Endothelial cell of umbilical vein (primary cell): ENCODE results near the gene SIGLEC9. TPM values are rescaled to one million over a fixed set of nuclear protein-coding genes. Genes with fewer than 3 reads are reported as not detected.

Experiments used
- BruUV-seq: library from RNA; stranded (reverse); fragments of 400-500 nt; replicated peaks from 2 replicates; lab custom pipeline; 2021; lab: Mats Ljungman, UMichigan
- CTCF ChIA-PET: fragments of 300-600, 350-600 bp; sonication (Branson Sonifier 250); formaldehyde crosslinking; loops from one replicate; lab custom pipeline; 2021; ENCODE audit warnings: antibody characterized with exemption, inconsistent platforms; lab: Charles Lee
- POLR2A ChIA-PET: fragments of 300-600, 350-600 bp; sonication (Branson Sonifier 250); formaldehyde crosslinking; loops from one replicate; lab custom pipeline; 2021; ENCODE audit warnings: antibody characterized with exemption, inconsistent platforms; lab: Charles Lee
- DNase-seq: peaks from one replicate; pipeline ENCODE4 v3.0.0-alpha.2; 2011; ENCODE audit warnings: low read depth, low spot score
- FAIRE-seq: peaks from 2 replicates; lab custom pipeline; 2011; peaks lifted over from hg19 to GRCh38; lab: Jason Lieb, UNC
- H2AFZ ChIP-seq: 2 replicates; pipeline ENCODE4 v1.6.0; 2012; ENCODE audit warnings: low read depth, low read length, control low read depth, inconsistent platforms
- H3K27ac ChIP-seq: 2 replicates; pipeline ENCODE4 v1.5.1; 2011; ENCODE audit warnings: low read depth, mild to moderate bottlenecking, control low read depth, low read length, moderate library complexity; ENCODE audit not compliant: insufficient read depth
- H3K27me3 ChIP-seq, 2 experiments: 2 replicates each; pipeline versions ENCODE4 v1.6.0 to v1.6.1; 2011; ENCODE audit warnings: low read length in 2 of 2, mixed read lengths in 1 of 2; ENCODE audit not compliant: control insufficient read depth in 2 of 2, insufficient read depth in 2 of 2
- H3K36me3 ChIP-seq, 2 experiments: 2 replicates in 1 of 2; 3 replicates in 1 of 2; pipeline ENCODE4 v1.5.1; 2011; ENCODE audit warnings: low read length in 2 of 2, mild to moderate bottlenecking in 1 of 2, moderate library complexity in 1 of 2; ENCODE audit not compliant: control insufficient read depth in 2 of 2, insufficient read depth in 2 of 2; ENCODE audit errors: extremely low read depth in 1 of 2
- H3K4me1 ChIP-seq: 3 replicates; pipeline ENCODE4 v1.5.1; 2011; ENCODE audit warnings: mild to moderate bottlenecking, low read length; ENCODE audit not compliant: control insufficient read depth, insufficient read depth; ENCODE audit errors: extremely low read depth
- H3K4me2 ChIP-seq: 2 replicates; pipeline ENCODE4 v1.6.1; 2011; ENCODE audit warnings: low read length, control low read depth, mixed read lengths; ENCODE audit not compliant: insufficient read depth
- H3K4me3 ChIP-seq, 3 experiments: fragments of 200-600 bp in 1 of 3; sonication (generic), shearing (Covaris generic) in 1 of 3; replicated peaks in 1 of 3; 2 replicates each; pipeline ENCODE4 v1.5.1; 2011 to 2016; ENCODE audit warnings: control low read depth in 3 of 3, low read length in 3 of 3, mild to moderate bottlenecking in 2 of 3, inconsistent platforms in 1 of 3, low read depth in 1 of 3, moderate library complexity in 1 of 3; ENCODE audit not compliant: insufficient read depth in 1 of 3
- H3K79me2 ChIP-seq: 2 replicates; pipeline ENCODE4 v1.6.0; 2012; ENCODE audit warnings: low read length, inconsistent platforms; ENCODE audit not compliant: control insufficient read depth, insufficient read depth
- H3K9ac ChIP-seq: replicated peaks from 2 replicates; pipeline ENCODE3; 2011; ENCODE audit warnings: low read length, control low read depth; ENCODE audit not compliant: insufficient read depth; ENCODE audit errors: extremely low read depth
- H3K9me1 ChIP-seq: replicated peaks from 3 replicates; pipeline ENCODE4 v1.6.0; 2011; ENCODE audit warnings: mild to moderate bottlenecking, low read length; ENCODE audit not compliant: control insufficient read depth, insufficient read depth; ENCODE audit errors: extremely low read depth
- H3K9me3 ChIP-seq: replicated peaks from 2 replicates; pipeline ENCODE4 v1.5.1; 2012; ENCODE audit warnings: low read length, inconsistent platforms; ENCODE audit not compliant: control insufficient read depth, insufficient read depth
- H4K20me1 ChIP-seq: replicated peaks from 2 replicates; pipeline ENCODE3; 2011; ENCODE audit warnings: mild to moderate bottlenecking, low read length; ENCODE audit not compliant: control insufficient read depth, insufficient read depth; ENCODE audit errors: extremely low read depth
- CTCF ChIP-seq, 2 donors: IDR thresholded peaks; 1 replicate in 1 of 2; 2 replicates in 1 of 2; pipeline ENCODE4 v1.5.1; 2011; ENCODE audit warnings: low read length in 2 of 2, mild to moderate bottlenecking in 2 of 2, moderate library complexity in 2 of 2, control low read depth in 1 of 2, inconsistent platforms in 1 of 2, low read depth in 1 of 2; ENCODE audit not compliant: insufficient read depth in 1 of 2; ENCODE audit errors: extremely low read depth in 1 of 2
- EZH2 ChIP-seq: IDR thresholded peaks from 2 replicates; pipeline ENCODE4 v1.6.1; 2012; ENCODE audit warnings: borderline replicate concordance, low read depth, mild to moderate bottlenecking, moderate library complexity, low read length, inconsistent platforms; ENCODE audit not compliant: severe bottlenecking
- FOS ChIP-seq: IDR thresholded peaks from 2 replicates; pipeline ENCODE4 v1.6.1; 2011; ENCODE audit warnings: mild to moderate bottlenecking, low read length, moderate library complexity, borderline replicate concordance; ENCODE audit not compliant: insufficient read depth
- GATA2 ChIP-seq: IDR thresholded peaks from 2 replicates; pipeline ENCODE4 v1.7.0; 2011; ENCODE audit warnings: low read depth, mild to moderate bottlenecking, moderate library complexity, mixed read lengths, low read length; ENCODE audit not compliant: insufficient read length, insufficient read depth
- JUN ChIP-seq: IDR thresholded peaks from 2 replicates; pipeline ENCODE4 v1.6.1; 2011; ENCODE audit warnings: borderline replicate concordance, low read depth; ENCODE audit not compliant: insufficient read length, insufficient read depth
- MAX ChIP-seq: IDR thresholded peaks from 2 replicates; pipeline ENCODE4 v1.6.1; 2011; ENCODE audit not compliant: insufficient read depth, insufficient read length
- MYC ChIP-seq: IDR thresholded peaks from one replicate; pipeline ENCODE4 v1.6.1; 2011; ENCODE audit warnings: mild to moderate bottlenecking, low read depth, low read length
- POLR2A ChIP-seq: IDR thresholded peaks from 2 replicates; pipeline ENCODE4 v1.6.1; 2012; ENCODE audit warnings: low read depth, mild to moderate bottlenecking, control low read depth, low read length
- POLR2AphosphoS5 ChIP-seq: IDR thresholded peaks from 2 replicates; pipeline ENCODE4 v1.6.1; 2012; ENCODE audit warnings: low read depth, mild to moderate bottlenecking, control low read depth, low read length, moderate library complexity; ENCODE audit not compliant: insufficient read depth
- dilution Hi-C: fragments of 300-500 bp; cut with MboI; formaldehyde crosslinking; loops from one replicate; pipeline ENCODE4 v1.15.0; 2019; ENCODE audit warnings: low sequenced_read_pairs; ENCODE audit not compliant: extremely low pct_ligation_motif_present
- intact Hi-C: fragments of 100-400 bp; cut with micrococcal nuclease; formaldehyde crosslinking; loops from one replicate; pipeline ENCODE4 v1.10.0; 2022
- polyA plus RNA-seq, 4 experiments: library from polyadenylated mRNA; depleted of rRNA in 3 of 4; stranded (reverse) in 3 of 4; unstranded in 1 of 4; fragments of >200 nt; gene quantifications; 2 replicates each; pipeline versions ENCODE4 v1.2.1 to v1.2.3, GENCODE V29; 2011 to 2012; ENCODE audit warnings: missing spikeins in 1 of 4
- total RNA-seq: library from RNA; stranded (reverse); gene quantifications from 2 replicates; pipeline ENCODE4 v1.2.3, GENCODE V29; 2021

The SIGLEC9 gene
- total and polyA plus RNA-seq, 2 donors (not counting 3 experiments of a cell fraction or from before 2014, with no cell fraction given), result not detected

DNA sequence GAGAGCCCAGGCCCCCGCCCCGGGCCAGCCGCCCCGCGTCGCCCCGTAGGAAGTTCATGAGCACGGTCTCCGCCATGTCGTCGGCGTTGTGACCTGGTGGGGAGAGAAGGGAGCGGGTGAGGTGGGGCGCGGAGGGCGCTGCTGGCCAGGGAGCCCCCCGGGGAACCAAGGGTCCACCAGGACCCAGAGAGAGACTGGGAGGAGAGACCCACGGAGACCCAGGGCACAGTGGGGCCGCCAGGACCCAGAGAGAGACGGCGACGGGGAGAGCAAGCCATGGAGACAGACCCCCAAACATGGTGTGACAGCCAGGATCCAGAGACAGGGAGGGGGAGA is 25.7 kb upstream of the SIGLEC9 start:
- intact Hi-C loops, result loop anchor here (5.0 kb wide), 1 partner anchor 627 kb away; no protein-coding TSS in a partner anchor

More for the DNA sequence above, 25.7 kb upstream of the SIGLEC9 start:
- H3K9ac ChIP-seq, result no peak overlapping the region
- ChIA-PET POLR2A (no interaction called here), CTCF (interaction anchor here (1.2 kb wide), 1 partner anchor 78 kb away, joined by 9 read pairs; no protein-coding TSS in a partner anchor)
- dilution Hi-C loops, result no loop called here
- no peak overlapping the region for H3K4me2 ChIP-seq
- peaks cover 14% of the 10 kb centered on the region for H3K4me1 ChIP-seq
- BruUV-seq, result no TSS peak
- H3K36me3 ChIP-seq, result peaks cover 2 to 5% of the 10 kb centered on the region in 2 experiments
- no peak overlapping the region for H3K27ac ChIP-seq
- TF ChIP-seq FOS, result no peak
- TF ChIP-seq JUN, result no peak
- TF ChIP-seq EZH2, result no peak
- no peak for TF ChIP-seq MAX
- TF ChIP-seq MYC, result no peak
- no peak for TF ChIP-seq POLR2AphosphoS5
- TF ChIP-seq CTCF (IDR thresholded peaks at IDR 0.05; ENCODE audit: extremely low read depth in 1 of 2, insufficient read depth in 1 of 2, low read depth in 1 of 2, low read length in 2 of 2), result no peak
- no peak for TF ChIP-seq POLR2A
- no peak for TF ChIP-seq GATA2
- no peak overlapping the region for H2AFZ ChIP-seq
- H3K79me2 ChIP-seq, result peaks cover 27% of the 10 kb centered on the region
- H4K20me1 ChIP-seq, result no peaks in the 10 kb centered on the region
- H3K9me3 ChIP-seq, result no peaks in the 10 kb centered on the region
- H3K9me1 ChIP-seq, result no peaks in the 10 kb centered on the region
- DNase-seq (no peak), FAIRE-seq (no peak)
- no peaks in the 10 kb centered on the region for H3K27me3 ChIP-seq
- peak overlapping the region in 1 of 3 experiments; percentile 2 for H3K4me3 ChIP-seq
